ENCODE results near the gene SOX6.

The SOX6 gene

DNA sequence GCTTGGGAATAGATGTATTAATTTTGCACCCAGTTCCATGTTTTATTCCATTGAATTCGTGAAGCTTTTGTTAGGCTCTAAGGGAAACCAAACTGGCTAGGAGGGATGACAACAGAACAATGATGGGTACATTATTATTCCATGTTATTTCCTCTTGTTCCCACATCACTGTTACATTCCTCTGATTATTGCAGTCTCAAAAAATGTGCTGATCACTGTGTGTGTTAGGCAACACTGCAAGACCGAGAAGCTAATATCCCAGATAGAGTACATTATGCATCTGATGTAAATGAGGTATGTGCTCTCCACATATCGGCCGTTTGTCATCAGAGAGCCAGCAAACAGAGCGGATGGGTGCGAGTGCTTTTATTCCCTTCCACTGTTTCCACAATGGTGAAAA, 327.9 kb downstream of the SOX6 start:
- no peak for DNase-seq

DNA sequence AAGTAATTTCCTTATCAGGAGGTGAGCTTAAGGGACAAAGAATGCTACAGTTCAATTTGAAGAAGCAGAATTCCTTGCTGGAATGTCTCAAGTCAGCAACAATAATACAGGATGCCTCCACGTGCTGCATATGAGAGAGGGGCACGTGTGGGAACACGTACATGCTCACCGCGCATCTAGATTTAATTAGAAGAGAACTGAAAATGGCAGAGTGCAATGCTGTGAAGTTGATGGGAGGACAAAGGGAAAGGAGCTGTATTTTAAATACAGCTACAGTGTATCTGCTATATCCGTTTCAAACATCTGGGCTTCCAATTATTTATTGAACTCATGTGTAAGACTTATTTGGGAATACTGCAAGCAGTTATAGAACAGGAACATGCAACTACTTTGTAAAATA, 328.7 kb downstream of the SOX6 start:
- DNase-seq = no peak

DNA sequence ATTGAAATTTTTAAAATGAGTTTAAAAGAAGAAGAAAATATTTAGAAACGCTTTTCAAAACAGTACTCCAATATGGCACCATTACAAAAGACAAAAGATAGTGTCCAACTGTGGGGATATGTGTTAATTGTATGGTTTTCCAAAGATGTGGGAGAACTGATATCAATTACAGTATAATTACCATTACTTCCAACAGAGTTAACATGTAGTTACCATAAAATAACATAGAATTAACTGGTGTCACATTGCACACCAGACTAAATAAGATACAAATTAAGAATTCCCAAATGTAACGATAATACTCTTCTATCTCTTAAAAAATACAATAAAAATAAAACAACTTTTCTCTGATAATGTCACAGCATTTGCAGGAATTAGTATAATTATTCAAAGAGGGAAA, 329.5 kb downstream of the SOX6 start:
- DNase-seq = no peak

DNA sequence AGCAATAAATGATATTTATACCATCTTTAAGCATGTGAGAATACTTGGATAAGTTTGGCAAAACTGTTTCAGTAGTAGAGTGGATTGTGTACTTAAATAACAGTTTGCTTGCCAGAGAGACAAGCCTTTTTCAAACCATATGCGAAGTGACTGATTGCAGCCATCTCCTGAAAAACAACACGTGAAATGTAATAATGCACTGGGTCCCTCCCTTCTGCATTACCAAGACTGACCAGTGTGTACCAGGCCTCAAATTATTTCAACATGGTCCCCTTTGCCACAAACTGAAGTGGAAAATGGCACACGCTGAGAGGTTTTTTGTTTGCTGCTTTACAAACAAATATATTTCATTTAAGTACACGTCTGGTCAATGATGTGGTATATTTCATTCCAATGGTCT, 337.4 kb downstream of the SOX6 start:
- DNase-seq = no peak

DNA sequence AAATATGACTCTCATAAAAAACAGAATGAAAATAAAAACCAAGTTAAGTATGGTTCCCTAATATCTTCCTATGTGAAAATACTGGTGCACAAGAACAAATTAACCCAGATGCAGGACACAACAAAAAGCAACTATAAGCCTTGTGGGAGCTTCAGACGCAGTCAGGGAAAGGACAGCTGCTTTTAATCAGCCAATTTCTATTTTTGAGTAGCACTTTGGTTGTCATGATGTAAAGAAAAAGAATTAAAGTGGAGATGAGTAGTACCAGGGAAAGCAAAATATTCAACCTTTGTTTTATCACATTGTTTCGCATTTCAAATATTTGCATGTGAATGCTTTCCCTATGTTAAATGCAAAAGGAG, 339.9 kb downstream of the SOX6 start:
- no peak for DNase-seq

DNA sequence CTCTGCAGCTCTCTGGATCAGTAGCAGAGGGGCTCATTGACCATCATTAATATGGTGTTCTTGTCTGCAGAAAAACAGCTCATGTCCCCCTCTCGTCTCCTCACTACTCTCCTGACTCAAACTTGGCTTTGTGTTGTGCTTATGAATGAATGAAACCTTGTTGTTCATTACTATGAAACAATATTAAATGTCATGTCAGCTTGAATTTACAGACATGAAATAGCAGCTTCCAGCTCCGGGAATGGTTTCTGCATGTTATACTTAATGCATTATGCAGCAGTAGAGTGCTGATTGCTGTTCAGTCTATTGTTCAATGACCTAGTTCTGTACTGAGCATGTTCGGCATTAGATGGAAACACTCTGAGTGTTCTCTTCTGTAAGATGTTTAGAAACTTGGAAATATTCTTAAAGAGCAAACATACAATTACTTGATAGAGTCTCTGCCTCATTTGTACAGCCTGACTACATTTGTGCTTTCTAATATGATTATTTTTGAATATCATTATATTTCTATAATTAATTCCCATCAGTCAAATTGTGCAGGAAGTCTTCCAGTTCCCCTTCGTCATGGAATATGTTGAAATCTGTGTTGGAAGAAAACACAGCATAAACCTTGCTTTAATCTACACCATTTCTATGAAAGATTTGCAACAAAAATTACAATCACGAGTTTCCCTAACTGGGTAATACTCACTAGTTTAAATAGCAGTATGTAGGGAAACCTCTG, 340.4 kb downstream of the SOX6 start:
- no peak for DNase-seq

DNA sequence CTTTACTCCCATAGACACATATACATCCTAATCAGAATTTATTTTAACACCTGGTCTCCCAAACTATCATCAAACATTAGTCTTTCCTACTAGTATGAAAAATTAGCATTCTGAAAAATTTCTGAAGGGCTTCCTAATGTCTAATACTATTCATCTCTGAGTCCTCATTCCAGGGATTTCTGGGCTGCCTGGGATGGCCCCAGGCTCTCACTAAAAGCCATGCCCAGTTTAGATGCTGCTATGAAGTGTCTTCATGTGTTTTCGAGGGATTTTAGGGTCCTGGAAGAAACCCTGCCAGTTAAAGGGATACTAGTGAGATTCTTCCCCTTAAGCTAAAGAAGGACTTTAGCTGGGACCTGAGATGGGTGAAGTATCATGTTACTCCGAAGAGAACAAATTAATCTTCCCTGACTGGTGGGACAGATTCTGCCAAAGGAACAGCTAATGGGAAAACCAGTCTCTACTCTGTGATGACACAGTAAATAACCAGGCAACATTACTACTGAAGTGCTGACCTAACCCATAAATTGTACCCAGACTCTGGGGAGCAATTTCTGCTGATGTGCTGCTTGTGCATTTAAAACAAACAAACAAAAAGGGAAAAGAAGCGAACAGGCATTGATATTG, 342.6 kb downstream of the SOX6 start:
- no peak for DNase-seq

DNA sequence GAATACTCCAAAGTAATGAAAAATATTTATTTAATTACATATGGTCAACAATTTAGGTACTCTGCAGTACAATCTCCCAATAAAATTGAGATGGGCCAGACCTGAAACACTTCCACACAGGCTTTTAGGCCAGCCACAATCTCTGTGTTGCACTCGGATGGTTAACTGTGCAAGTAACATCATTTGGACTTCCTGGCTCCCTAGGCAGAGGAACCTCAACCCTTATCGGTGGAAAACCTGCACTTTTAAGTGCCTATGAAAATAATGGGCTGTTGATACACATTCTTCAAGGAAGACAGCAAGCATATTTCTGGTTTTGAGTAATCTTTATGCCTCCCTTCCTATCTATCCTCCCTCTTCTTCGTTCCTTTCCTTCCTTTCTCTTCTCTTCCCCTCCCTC, 343.1 kb downstream of the SOX6 start:
- DNase-seq = no peak

DNA sequence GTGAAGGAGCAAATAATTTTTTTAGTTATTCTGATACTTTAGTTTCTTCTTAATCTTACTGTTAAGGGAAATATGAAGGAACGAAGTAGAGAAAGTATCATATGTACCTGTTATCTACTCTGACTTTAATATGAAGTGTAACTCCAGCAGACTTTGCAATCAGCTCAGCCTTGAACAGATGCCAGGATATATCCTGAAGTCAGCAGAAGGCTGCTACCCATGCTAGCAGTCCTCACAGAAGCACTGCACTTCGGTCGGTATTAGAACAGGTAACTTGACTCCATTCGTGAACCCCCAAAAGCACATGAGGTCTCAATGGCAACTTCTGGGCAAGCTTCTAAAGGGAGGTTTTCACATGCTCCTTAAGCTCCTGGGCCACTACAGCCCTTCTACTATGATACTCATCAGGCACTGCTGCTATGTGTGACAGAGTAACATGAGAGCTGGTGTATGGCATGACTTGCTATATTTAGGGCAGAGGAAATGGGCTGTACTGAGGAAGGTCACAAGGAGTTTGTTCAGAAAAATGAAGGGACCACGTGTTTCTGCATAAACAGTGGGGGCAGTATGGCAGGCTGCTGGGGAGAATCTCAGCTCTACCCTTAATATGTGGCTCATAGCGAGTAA, 344.1 kb downstream of the SOX6 start:
- DNase-seq = no peak

DNA sequence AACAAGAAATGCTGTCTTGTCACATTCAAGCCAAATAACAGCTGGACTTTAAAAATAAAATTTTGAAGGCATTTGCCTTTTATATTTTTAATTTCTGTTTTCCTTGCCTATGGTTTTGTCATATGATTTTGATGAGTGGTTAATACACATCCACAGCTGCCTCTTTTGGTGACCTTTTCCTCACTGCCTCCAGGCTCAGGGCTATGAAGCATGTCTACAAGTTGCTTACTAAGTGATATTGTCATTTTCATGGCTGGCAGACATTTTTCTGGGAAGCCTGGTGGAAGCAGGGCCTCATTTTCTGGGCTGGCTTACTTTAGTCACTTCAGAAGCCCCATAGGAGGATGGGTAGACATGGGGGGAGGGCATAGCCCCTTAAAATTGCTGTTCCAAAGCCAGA, 344.9 kb downstream of the SOX6 start:
- DNase-seq = no peak

DNA sequence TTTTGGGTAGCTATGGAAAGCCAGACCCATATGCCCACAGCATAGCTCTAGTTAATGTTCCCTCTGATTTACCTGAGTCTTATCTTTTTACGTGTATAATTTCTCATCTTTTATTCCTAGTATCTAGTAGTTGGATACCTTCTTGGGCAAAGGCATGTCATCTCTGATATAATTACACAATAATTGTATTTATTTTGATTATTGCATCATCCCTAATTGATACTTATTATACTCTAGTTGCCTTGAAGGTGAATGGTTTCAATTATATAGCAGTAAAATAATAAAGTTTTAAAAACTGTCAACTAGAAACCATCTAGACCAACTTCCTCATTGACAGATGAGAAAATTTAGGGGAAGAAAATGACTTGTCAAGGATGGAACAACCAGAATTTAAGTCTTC, 347.3 kb downstream of the SOX6 start:
- no peak for DNase-seq

DNA sequence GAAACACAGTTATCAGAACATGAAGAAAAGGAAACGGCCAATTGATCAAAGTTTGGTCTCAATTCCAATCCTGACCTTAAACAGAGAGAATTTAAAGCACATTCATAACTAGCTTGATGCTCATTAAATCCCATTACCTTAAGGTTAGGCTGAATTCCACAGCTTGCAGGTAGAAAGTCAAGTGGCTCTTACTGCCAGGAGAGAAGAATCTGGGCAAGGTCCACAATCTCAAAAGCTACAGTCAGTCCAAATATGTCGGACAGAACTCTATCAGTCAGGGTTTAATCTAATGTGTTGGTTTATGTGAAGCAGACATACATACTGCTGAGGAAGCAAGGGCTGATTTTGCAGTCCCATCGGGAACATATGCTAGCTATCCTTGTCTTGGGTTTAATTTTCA, 348.8 kb downstream of the SOX6 start:
- DNase-seq = no peak

DNA sequence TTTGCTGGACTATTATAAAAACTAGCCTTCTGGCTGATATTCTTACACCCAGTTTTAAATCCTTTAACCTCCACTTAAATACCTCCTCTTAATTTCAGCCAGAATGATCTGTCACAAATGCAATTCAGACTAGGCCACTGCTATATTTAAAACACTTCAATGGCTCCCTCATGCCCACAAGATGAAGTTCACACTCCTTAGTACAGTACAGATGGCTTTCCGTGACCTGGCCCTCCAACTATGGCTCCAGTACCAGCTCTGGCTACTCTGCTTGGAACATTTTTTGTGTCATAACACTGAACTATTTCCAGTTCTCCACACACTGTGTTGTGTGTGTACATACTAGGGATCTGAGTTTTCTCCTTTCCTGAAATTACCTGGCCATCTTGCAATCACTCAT, 353.4 kb downstream of the SOX6 start:
- DNase-seq = no peak

DNA sequence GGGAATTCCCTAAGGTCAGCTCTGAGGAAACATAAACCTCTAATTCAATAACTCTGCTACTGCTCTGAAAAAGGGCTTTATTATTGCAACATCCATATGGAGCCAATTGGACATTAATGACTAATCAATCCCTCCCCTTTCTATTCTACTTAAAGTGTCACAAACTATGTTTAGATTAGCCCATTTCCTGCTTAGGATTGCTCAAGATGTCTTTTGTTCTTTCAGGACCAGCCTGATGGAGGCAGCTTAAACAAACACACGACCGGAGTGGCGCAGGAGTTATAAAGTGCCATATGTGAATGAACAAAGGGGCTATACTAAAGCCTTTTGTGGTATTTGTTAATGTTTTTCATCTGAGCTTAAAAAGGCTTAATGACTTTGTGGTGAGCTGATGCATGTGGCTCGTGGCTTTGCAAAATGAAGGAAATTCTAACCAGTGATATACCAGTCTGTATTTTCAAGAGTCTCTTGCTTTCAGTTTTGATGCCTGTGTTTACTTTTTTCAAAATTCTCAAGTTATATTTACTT, 354.4 kb downstream of the SOX6 start:
- DNase-seq = no peak

DNA sequence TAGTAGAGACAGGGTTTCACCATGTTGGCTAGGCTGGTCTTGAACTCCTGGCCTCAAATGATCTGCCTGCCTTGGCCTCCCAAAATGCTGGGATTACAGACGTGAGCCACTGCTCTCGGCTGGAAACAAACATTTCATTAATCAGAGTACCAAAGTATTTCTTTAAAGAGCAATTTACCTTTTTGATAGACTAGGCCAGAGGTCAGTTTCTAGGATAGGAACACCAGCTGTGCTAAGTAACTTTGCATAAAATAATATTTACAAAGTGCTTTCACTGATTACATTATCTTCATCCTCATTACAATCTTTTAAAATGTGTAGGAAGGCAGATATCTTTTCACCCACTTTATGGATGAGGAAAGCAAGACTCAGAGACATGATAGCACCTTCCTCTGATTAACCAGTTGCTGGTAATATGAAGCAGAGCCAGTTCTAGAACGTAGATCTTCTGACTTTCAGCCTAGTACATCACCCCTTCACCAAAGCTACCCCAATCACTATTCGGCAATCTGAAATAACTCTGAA, 355.2 kb downstream of the SOX6 start:
- no peak for DNase-seq

DNA sequence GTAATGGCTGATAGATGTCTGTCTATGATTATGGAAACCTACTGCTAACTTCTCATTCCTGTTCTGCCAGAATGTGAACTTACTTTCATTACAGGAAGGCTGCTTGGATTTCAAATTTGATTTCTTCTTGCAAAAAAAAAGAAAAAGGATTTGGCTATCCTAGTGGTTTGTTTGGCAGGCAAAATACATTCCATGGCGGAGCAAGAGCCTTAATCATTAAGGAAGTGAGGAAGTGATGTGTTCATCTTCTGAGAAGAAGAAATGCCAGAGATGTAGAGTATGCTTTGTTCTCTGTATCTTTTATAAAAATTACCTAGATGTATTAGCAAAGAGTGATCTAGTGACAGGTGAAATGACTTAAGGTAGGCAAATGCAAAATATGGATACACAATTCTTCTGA, 356.3 kb downstream of the SOX6 start:
- no peak for DNase-seq

DNA sequence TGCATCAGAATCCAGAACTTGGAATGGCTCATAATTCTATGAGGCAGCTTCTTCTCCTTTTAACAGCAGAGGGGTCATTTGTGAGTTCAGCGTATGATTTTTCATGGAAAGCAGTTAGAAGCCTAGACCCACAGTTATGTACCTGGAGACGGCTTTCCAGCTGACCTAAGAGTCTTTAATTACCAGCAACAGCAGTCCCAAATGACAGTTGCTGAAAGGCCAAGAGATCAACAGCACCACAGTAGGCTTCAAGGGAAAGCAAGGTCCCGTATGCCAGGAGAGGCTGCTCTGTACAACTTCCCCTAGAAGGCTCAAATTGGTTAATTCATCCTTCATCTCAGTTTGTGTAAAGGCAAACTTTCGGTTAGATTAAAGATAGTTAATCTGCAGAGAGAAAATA, 363.0 kb downstream of the SOX6 start:
- DNase-seq = no peak

DNA sequence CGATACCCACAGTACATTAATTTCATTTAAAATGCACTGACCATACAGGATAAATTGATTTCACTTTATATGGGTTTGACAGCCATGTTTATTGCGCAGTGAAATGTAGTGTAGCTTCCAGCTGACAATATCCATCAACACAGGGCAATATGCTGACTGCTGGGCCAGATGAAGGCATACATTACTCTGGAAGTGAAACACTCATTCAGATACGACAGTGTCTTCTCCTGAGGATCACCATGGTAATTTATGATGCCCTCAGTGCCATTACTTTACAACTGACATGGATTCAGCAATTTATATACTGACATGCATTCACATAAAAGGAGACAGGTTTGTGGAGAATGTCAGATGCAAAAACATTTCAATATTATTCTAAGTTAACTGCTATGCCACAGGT, 365.1 kb downstream of the SOX6 start:
- DNase-seq = no peak

DNA sequence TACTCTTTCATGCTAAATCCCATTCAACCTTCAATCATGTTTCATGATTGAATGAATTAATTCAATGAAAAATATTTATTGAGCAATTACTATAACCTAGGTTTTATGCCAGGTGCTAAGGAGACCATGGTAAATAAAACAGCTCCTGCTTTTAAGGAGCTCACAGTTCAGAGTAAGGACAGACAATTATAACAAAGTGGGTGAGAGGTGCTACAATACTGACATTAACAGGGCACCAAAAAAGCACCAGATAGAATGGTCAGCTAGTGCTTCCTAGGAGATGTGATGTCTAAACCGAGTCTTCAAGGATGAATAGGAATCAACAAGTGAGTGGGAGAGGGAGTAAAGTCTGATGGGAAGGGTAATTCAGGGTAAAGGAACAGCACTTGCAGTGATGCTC, 366.7 kb downstream of the SOX6 start:
- no peak for DNase-seq

DNA sequence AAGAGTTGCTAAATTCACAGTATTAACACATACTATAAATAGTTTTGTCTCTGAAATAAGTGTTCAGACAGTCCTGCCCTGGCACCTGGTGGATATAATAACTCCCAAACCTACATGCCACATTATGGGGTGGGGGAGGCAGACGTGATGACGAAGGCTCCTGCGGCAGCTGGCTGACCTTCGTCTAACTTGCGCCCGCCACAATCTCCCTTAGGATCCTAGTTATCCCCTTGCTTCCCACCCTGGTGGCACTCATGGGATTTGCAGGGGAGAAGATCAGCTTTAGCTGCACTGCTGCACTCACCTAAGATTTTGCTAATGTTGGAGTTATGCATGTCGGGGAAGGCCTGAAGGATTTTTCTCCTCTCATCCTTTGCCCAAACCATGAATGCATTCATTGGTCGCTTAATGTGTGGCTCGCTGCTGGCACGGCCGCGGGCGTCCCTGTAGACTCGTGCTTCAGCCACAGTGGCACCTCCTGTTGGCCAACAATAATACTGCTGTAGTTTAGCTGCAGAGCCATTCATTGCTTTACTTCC, 367.6 kb downstream of the SOX6 start:
- DNase-seq = no peak

DNA sequence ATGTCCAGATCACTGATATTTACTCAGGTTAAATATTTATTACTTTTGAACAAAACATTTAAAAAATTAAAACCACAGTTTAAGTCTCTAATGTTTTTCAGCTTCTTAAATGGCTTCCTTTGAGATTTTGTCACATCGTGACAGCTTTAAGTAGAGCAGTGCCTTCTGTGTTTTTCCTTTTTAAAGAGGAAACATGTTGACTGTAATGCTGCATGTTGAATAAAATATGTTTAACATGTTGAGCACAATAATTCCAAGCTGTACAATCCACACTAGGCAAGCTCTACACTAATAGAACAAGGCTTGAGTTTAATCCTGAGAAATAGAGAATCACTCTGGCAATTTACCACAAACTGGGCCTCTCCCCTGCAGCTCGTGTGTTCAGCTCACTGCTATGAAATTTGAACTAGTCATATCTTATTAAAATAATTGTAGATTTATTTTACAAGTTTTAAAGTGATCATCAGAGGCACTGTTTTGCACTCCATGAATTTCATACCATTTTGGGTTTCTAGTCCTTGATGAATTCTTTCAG, 368.3 kb downstream of the SOX6 start:
- DNase-seq = no peak

DNA sequence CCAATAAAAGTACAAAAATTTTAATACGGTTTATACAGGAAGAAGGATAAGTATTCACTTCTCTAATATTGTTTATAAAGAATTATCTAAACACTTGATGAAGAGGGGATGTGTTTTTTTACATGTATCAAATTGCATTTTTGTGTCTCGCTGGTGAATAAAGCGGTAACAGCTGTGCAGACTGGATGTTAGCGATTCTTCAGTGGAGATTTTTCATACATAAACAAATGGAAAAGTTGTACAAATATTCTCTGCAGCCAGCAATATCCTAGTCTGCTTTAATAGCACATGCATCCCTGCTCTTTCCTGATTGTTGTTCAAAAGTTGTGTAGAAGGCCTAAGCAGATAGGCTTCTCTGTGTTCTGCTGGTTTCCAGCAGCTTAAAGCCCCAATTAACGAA, 369.3 kb downstream of the SOX6 start:
- no peak for DNase-seq

DNA sequence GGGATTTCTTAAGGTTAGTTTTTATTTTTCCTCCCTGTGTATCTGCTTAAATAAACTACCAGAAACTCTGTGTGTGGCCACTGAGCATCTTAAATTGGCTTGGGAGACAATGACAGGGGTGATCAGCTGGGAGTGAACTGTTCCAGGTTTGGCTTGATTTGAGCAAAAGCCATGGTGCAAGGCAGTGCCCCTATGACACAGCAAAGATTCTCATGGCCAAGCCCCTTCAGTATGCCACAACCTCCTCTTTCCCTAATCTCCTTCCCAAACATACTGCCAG, 370.5 kb downstream of the SOX6 start:
- no peak for DNase-seq

Measured in CD4-positive, alpha-beta T cell treated with Interferon alpha-2 for 1 hour (primary cell).